ENCODE data around the gene VAV3. TPM values are rescaled to one million over a fixed set of nuclear protein-coding genes. Genes with fewer than 3 reads are reported as not detected.

Gene VAV3
- polyA plus RNA-seq, 1 donor (not counting 4 experiments of a cell fraction or from before 2014, with no cell fraction given), result 19.6 TPM

DNA sequence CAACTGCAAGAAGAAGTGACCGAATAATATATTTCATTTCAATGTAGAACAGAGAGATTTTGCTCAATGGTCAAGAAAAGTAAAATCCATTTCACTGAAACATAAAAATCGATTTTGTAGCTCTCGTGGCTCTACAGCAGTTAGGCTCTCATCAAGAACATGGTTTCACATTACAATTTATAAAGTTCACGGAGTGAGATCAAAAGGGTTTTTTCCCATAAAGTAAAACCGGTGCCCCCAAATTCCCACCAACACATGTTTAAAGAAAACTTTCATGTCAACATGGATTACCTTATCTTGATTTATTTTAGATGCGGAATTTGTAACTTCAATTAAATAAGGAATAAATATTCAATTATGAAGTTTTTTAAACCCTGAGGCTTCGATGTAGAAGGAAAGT lies 16.3 kb upstream of the VAV3 start:
- H3K36me3 ChIP-seq (ENCODE audit: control insufficient read depth in 2 of 2, extremely low read depth in 1 of 2, insufficient read depth in 2 of 2, low read length in 2 of 2), result no peaks in the 10 kb centered on the region
- dilution Hi-C loops (cut with MboI; ENCODE audit: extremely low pct_ligation_motif_present, low sequenced_read_pairs), result no loop called here
- H3K79me2 ChIP-seq (ENCODE audit: control insufficient read depth, insufficient read depth, low read length), result no peaks in the 10 kb centered on the region
- DNase-seq (ENCODE audit: low read depth, low spot score), result no peak
- no peaks in the 10 kb centered on the region for H4K20me1 ChIP-seq (ENCODE audit: control insufficient read depth, extremely low read depth, insufficient read depth, low read length)
- no peak overlapping the region for H3K27ac ChIP-seq (ENCODE audit: control insufficient read depth, insufficient read depth, low read length)
- H3K4me2 ChIP-seq (ENCODE audit: control insufficient read depth, extremely low read depth, insufficient read depth, low read depth, low read length), result no peak overlapping the region
- TF ChIP-seq, protein P1, sequence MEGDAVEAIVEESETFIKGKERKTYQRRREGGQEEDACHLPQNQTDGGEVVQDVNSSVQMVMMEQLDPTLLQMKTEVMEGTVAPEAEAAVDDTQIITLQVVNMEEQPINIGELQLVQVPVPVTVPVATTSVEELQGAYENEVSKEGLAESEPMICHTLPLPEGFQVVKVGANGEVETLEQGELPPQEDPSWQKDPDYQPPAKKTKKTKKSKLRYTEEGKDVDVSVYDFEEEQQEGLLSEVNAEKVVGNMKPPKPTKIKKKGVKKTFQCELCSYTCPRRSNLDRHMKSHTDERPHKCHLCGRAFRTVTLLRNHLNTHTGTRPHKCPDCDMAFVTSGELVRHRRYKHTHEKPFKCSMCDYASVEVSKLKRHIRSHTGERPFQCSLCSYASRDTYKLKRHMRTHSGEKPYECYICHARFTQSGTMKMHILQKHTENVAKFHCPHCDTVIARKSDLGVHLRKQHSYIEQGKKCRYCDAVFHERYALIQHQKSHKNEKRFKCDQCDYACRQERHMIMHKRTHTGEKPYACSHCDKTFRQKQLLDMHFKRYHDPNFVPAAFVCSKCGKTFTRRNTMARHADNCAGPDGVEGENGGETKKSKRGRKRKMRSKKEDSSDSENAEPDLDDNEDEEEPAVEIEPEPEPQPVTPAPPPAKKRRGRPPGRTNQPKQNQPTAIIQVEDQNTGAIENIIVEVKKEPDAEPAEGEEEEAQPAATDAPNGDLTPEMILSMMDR (optimal IDR thresholded peaks at IDR 0.05 in 1 of 3, IDR thresholded peaks at IDR 0.05 in 1 of 3, conservative IDR thresholded peaks at IDR 0.05 in 1 of 3; ENCODE audit: extremely low read depth in 1 of 3, insufficient read depth in 2 of 3, low read length in 3 of 3), result no peak
- no peak for TF ChIP-seq EZH2 (IDR thresholded peaks at IDR 0.05; ENCODE audit: low read length)
- no peaks in the 10 kb centered on the region for H3K9me1 ChIP-seq (ENCODE audit: control insufficient read depth, extremely low read depth, insufficient read depth, low read length)
- no peaks in the 10 kb centered on the region for H3K4me1 ChIP-seq (ENCODE audit: control insufficient read depth, extremely low read depth, insufficient read depth, low read length)
- no peaks in the 10 kb centered on the region for H3K27me3 ChIP-seq (ENCODE audit: control insufficient read depth, extremely low read depth, insufficient read depth, low read length)
- no peak overlapping the region for H2AFZ ChIP-seq (ENCODE audit: control insufficient read depth, low read length)
- no peak for FAIRE-seq
- H3K9me3 ChIP-seq (ENCODE audit: control insufficient read depth, low read depth, low read length), result no peaks in the 10 kb centered on the region
- H3K4me3 ChIP-seq (ENCODE audit: control insufficient read depth in 2 of 3, extremely low read depth in 1 of 3, insufficient read depth in 2 of 3, low read depth in 1 of 3, low read length in 3 of 3), result no peak overlapping the region
- no peak overlapping the region for H3K9ac ChIP-seq (ENCODE audit: control insufficient read depth, extremely low read depth, insufficient read depth, low read length)

DNA sequence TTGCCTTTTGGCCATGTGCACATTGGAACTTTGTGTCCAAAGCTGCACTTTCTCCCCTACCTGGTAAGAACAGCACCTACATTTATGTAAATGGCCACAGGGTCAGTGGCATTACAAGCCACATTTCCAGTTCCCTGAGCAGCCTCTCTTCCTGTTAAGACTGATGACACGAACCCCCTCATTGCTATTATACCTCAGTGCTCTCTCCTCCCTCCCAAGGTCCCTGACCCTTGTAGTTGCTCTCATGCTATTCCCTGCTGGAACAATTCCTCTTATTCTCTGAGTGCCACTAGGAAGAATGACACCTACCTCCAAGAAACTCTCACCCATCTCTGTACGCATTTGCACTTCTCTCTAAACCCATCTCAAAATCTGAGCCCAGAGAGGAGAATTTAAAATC lies 14.9 kb upstream of the VAV3 start:
- H3K9ac ChIP-seq (ENCODE audit: control insufficient read depth, extremely low read depth, insufficient read depth, low read length), result no peak overlapping the region
- TF ChIP-seq EZH2 (IDR thresholded peaks at IDR 0.05; ENCODE audit: low read length), result no peak
- TF ChIP-seq, protein P1 (optimal IDR thresholded peaks at IDR 0.05 in 1 of 3, IDR thresholded peaks at IDR 0.05 in 1 of 3, conservative IDR thresholded peaks at IDR 0.05 in 1 of 3; ENCODE audit: extremely low read depth in 1 of 3, insufficient read depth in 2 of 3, low read length in 3 of 3), result no peak
- H3K4me1 ChIP-seq (ENCODE audit: control insufficient read depth, extremely low read depth, insufficient read depth, low read length), result no peaks in the 10 kb centered on the region
- no peak overlapping the region for H3K27ac ChIP-seq (ENCODE audit: control insufficient read depth, insufficient read depth, low read length)
- no peak overlapping the region for H2AFZ ChIP-seq (ENCODE audit: control insufficient read depth, low read length)
- no peak overlapping the region for H3K4me2 ChIP-seq (ENCODE audit: control insufficient read depth, extremely low read depth, insufficient read depth, low read depth, low read length)
- no peak for DNase-seq (ENCODE audit: low read depth, low spot score)
- dilution Hi-C loops (cut with MboI; ENCODE audit: extremely low pct_ligation_motif_present, low sequenced_read_pairs), result no loop called here
- H3K27me3 ChIP-seq (ENCODE audit: control insufficient read depth, extremely low read depth, insufficient read depth, low read length), result no peaks in the 10 kb centered on the region
- H3K9me1 ChIP-seq (ENCODE audit: control insufficient read depth, extremely low read depth, insufficient read depth, low read length), result no peaks in the 10 kb centered on the region
- no peaks in the 10 kb centered on the region for H4K20me1 ChIP-seq (ENCODE audit: control insufficient read depth, extremely low read depth, insufficient read depth, low read length)
- no peak overlapping the region for H3K4me3 ChIP-seq (ENCODE audit: control insufficient read depth in 2 of 3, extremely low read depth in 1 of 3, insufficient read depth in 2 of 3, low read depth in 1 of 3, low read length in 3 of 3)
- FAIRE-seq, result no peak
- no peaks in the 10 kb centered on the region for H3K9me3 ChIP-seq (ENCODE audit: control insufficient read depth, low read depth, low read length)
- no peaks in the 10 kb centered on the region for H3K36me3 ChIP-seq (ENCODE audit: control insufficient read depth in 2 of 2, extremely low read depth in 1 of 2, insufficient read depth in 2 of 2, low read length in 2 of 2)
- H3K79me2 ChIP-seq (ENCODE audit: control insufficient read depth, insufficient read depth, low read length), result no peaks in the 10 kb centered on the region
